GM18520 (cell line): ENCODE results near the gene GRK2.
"Not testable (repeated sequence)": the region's sequence is repeated elsewhere in the genome, so short reads cannot be mapped to it uniquely, and the experiment has no call there.

Experiments used
- ATAC-seq: cut with Tn5 transposase; IDR thresholded peaks from one replicate; pipeline ENCODE4 v1.9.1; 2021; ENCODE audit not compliant: unreplicated experiment

Gene GRK2

DNA sequence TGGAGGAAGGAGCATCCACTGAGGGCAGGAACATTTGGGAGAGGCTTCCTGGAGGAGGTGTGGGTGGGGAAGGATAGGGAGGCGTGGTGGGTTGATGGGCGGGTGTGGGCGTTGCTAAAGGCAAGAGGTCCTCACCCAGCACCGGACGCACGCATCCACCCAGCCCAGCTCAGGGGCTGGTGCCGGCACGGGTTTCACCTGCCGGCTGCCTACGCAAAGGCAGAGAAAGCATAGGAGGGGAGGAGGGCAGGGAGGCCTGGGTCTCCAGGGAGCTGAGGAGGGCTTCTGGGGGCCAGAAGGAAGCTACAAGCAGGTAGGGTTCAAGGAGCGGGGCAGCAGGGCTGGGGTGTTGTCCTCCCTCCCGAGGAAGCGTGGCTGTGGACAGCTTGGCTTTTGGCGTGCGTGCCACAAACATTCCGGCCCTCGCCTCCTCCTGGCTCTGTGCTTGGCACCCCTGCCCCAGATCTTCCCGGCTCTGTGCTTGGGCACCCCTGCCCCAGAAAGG lies 44.8 kb downstream of the GRK2 start:
- ATAC-seq, result no peak

DNA sequence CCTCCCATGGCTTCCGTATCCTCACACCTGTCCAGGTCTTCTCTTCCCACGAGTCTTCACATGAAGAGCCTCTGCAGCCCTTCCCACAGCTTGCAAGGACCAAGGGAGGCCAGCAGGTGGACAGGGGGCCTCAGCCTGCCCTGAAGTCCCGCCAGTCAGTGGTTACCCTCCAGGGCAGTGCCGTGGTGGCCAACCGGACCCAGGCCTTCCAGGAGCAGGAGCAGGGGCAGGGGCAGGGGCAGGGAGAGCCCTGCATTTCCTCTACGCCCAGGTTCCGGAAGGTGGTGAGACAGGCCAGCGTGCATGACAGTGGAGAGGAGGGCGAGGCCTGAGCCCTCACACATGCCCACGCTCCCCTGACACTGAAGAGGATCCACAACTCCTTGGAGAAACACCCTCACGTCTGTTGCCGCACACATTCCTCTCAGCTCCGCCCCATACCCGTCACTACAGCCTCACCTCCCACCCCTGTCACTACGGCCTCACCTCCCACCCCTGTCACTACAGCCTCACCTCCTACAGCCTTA lies 45.3 kb downstream of the GRK2 start:
- no peak for ATAC-seq

DNA sequence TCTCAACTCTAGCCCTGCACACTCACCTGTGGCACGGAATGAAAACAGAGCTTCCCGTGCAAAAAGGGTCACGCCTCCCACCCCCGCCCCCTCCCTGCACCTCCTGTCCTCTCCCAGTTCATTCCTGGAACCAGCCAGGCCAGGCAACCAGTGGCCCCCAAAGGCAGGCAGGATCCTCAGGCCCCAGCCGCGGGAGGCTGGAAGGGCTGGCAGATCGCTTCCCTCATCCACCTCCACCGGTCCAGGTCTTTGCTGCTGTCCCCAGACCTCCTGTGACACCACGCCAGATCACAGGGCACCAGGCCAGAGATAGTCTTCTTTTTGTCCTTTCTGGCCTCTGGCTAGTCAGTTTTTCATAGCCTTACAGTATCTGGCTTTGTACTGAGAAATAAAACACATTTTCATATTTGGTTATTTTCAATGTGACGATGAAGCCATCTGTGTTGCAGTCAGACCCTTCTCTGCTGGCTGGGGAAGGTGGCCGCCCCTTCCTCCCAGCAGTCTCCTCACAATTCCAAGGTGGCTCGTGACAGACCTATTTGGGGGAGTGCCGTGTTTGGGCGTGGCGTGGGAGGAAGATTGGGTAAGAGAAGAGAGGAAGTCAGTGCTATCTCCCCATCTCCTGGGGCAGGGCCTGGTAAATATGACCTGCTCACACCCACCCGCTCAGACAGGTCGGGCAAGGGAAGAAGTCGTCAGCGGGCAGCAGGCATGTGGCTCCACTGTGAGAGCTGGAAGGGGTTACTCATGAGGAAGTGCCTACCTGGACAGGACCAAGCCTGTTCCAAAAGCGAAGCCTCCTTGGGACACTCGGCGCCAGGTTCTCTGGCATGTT lies 46.1 kb downstream of the GRK2 start:
- ATAC-seq, result no peak

DNA sequence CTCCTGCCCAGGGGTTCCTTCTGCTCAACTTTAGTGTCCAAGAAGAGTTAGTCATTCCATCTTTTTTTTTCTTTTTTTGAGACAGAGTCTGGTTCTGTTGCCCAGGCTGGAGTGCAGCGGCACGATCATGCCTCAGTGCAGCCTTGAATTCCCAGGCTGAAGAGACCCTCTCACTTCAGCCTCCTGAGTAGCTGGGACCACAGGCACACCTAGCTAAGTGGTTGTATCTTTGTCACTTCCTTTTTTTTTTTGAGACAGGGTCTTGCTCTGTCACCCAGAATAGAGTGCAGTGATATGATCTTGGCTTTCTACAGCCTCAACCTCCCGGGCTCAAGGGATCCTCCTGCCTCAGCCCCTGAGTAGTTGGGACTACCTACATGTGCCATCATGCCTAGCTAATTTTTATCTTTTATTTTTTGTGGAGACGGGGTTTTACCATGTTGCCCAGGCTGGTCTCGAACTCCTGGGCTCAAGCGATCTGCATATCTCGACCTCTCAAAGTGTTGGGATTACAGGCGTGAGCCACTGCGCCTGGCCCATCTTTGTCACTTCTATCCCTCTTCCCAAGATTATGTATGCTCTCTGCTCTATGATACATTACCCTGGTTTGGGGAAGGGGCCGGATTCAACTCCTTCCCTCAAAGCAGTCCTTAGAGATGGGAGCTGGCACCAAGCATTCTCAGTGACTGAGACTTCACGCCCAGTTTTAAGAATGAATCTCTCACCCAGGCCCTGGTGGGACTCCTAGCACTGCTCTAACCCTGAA lies 47.0 kb downstream of the GRK2 start:
- ATAC-seq, result no peak

DNA sequence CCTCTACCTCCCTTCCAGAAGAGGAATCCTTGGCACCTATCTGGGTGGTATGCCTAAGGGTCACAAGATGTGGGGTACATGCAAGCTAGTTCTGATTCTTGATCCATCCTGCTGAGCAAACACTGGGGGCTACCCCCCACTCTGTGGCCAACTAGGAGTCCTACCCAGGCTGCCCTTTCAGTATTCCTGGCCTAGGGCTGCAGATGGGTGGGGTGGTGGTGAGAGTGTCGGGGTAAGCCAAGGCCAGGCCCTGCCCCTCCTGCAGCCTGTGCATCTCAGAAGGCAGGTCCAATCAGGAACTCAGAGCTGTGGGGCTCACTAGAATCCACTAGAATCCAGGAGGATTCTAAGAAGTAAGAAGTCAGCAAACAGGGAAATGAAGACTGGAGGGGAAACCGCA lies 47.9 kb downstream of the GRK2 start:
- ATAC-seq, result no peak

DNA sequence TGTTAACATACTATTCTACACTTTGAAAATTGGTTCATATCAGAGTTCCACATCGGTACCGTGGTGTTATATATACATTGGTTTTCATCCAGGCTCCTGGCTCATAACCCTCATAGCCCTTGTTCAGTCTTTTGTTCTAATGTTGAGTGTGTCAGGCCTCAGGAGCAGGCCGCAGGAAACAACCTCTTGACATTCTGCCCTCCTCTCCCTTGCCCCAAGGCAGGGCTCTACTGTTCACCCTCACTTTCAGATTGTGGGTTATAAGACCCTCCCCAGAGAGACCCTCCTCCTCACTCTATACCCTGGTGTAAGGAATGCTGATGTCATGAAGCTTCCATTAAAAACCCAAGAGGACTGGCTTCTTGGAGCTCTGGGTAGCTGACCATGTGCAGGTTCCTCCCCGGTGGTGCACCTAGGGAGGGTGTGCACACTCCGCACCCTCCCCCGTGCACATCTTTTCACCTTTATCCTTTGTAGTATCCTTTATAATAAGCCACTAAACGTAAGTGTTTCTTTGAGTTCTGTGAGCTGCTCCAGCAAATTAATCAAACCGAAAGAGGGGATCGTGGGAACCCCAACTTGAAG lies 49.1 kb downstream of the GRK2 start:
- ATAC-seq, result no peak

DNA sequence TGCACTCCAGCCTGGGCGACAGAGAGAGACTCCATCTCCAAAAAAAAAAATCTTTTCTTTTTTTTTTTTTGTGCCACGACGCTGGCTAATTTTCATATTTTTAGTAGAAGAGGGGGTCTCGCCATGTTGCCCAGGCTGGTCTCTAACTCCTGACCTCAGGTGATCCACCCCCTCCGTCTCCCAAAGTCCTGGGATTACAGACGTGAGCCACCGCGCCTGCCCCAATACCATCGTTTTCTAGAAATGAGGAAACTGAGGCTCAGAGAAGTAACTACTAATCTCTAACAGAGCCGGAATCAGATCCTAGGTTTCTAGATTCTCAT lies 50.6 kb downstream of the GRK2 start:
- ATAC-seq, result no peak

DNA sequence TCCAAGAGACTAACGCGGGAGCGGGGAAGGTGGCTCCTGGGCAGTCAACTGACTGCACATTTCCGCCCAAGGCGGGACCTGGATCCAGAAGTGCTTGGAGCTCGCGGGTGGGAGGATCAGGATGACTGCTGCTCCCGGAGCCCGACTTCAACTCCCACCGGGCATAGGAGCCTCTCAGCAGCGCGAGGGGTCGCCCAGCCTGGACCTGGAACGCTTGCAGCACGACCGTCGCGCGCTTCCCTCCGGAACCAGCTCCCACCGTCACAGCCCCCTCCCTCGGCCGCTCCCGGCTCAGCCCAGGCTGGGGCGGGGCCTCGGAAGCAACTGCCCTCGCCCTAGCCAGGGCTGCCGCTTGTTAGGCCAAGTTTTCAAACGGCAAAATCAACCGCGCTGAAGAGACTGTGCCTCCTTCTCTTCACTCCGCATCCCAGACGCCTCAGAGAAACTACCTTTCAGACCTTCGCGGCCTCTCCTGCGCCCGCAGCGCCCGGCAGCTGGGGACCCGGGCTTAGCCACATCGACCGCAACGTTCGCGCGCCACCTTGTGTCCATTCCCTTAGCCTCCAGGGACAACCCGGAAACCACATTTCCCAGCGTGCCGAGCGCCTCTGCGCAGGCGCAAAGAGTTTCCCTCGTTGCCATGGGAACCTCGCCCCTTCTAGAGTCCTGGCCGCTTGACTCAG lies 51.1 kb downstream of the GRK2 start:
- ATAC-seq, result peak; percentile 79

DNA sequence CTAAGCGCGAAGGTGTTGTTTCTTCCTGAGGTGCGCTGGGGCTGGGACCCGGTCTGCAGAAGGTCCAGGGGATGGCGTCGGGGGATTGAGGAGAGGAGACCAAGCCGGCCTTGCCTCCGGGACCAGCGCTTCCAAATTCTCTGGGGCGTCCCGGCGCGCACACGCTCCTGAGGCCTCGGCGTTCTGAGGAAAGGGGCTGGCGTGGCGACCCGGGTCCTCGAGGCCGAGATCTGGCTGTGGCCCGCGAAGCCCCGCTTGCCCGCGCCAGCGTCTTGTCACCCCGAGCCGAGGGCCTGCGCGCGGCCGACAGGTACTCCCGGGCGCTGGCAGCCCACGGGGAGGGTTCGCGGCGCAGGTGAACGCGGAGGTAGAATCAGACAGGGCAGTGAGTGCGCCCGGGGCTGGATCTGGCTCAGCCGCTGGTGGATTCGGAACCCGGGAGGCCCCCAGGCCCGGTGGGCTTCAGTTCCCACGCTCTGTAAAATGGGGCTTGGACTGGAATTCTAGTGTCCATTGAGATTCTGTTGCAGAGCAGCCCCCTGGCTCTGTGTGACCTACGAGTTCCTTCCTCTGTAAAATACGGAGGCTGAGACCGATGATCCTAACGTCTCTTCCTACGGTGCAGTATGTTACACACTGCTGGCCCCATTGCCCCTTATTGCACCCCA lies 51.7 kb downstream of the GRK2 start:
- ATAC-seq, result no peak

DNA sequence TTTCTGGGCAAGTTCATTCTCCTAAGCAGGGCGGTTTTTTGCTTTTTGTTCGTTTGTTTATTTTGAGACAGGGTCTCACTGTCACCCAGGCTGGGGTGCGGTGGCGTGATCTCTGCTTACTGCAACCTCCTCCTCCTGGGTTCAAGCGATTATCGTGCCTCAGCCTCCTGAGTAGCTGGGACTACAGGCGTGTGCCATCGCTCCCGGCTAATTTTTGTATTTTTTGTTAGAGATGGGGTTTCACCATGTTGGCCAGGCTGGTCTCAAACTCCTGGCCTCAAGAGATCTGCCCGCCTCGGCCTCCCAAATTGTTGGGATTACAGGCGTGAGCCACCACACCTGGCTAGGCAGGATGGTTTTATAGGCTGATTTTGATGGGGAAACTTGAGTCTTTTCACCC lies 52.6 kb downstream of the GRK2 start:
- not testable (repeated sequence) for ATAC-seq

DNA sequence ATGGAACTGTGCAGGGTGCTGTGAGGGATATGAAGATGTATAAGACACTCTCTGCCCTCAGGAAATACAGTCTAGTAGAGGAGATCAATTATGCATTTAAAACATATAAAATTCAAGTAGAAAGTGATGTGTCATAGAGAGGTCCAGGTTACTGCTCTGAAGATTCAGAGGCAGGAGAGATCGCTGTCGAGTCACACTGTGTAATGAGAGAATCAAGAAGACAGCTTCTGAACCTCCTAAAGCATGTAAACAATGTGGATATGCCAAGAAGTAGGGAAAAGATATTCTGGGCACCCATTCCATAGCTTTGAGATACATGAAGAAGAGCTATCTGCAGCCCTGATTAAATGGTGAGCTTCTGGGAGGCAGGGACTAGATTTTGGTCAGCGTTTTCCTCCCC lies 53.7 kb downstream of the GRK2 start:
- no peak for ATAC-seq

DNA sequence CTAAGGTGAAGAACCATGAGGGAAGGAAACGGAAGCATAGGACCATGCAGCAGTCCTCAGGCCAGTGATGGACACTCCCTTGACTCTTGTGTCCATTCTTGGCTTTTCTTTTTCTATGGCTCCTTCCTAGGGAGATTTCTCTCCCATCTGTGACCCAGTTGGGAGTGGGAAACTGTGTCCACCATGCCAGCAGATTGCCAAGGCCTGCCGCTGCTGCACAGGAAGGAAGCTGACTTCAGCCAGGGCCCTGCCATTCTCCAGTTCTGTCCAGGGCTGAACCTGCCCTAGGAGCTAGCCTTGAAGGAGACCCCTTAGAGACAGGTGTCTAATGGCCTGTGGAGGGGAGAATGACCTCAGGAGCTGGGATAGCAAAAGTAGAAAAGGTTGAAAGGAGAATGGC lies 54.4 kb downstream of the GRK2 start:
- no peak for ATAC-seq

DNA sequence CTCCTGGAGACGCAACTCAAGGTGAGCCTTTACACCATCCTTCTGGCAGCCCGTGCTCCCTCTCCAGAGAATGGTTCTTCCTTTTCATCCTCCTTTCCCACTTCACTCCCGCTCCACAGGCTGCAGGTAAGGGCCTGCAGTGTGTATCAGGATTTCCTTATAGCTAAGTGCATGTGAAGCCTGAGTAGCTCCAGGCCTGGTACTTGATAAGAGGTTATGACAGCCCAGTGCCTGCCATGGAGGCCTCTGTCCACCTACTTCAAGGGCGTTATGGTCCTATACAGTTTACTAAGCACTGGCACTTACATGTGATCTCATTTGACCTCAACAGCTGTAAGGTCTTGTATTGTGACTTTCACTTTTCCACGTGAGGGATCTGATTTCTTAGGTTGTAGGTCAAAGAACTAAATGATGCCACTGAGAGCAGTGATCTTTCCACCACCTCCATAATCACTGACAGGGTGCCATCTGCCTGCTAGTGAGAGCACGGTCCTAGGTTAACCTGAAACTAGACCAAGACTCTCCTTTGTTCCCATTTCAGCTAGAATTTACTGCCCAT lies 55.1 kb downstream of the GRK2 start:
- no peak for ATAC-seq

DNA sequence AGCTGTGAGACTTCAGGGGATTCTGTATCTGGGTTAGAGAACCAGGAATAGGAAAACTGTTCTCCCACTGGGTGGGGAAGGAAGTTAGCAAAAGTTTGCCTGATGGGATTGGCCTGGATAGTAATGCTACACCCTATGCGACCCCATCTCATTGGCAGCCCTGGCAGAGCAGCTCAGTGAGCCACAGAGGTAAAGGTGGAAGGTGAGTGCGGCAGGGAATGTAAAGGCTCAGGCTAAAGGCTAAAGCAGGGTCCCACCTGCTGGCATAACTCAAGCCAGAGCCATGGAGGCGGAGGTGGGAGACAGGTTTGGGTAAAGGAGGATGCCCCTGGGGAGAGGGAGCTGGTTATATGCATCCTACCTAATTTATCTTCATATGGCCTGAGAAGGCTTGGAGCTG lies 55.8 kb downstream of the GRK2 start:
- ATAC-seq, result no peak

DNA sequence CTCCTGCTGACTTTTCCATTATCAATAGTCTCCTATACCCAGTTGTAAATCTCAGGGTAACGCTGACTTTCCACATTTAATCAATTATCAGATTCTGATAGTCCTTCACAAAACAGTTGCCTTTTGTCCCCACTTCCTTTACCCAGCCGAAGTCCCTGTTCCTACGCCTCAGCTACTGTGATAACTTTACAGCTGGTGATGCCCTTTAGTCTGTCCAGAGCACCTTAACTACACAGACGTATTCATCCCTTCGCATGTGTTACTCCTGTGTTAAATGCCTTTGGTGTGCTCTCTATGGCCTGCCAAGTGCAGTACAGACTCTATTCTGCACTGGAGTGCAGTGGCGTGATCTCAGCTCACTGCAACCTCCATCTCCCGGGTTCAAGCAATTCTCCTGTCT lies 57.3 kb downstream of the GRK2 start:
- no peak for ATAC-seq

DNA sequence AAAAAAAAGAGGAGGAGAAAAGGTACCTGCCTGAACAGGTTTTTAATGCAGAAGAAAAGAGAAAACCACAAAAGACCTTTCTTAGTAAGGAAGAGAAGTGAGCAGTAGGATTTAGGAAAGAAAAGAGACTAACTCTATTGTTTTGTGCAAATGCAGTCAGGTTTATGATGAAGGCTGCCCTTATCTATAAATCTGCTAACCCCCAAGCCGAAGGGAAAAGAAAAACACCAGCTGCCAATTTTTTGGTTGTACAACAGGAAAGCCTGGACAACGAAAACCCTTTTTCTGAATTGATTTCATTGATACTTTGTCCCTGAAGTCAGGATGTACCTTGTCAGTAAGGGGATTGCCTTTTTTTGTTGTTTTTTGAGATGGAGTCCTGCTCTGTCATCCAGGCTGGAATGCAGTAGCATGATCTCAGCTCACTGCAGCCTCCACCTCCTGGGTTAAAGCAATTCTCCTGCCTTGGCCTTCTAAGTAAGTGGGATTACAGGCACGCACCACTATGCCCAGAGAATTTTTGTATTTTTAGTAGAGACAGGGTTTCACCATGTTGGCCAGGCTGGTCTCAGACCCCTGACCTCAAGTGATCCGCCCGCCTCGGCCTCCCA lies 65.9 kb downstream of the GRK2 start:
- ATAC-seq, result no peak
